ENCODE results near the gene FARP1.

GRCh38 chr13:98273824-98274742 is 131.2 kb downstream of the FARP1 start:
- TF ChIP-seq CTCF (IDR thresholded peaks at IDR 0.05; ENCODE audit: low read depth, low read length, poor library complexity, severe bottlenecking) = no peak
- TF ChIP-seq EZH2phosphoT487 (IDR thresholded peaks at IDR 0.05; ENCODE audit: borderline replicate concordance, low read length) = no peak

All from DOHH2 (cell line).